HG03135 (cell line): Measurements from ENCODE around the gene HMCN2.

ENCODE experiments used
- ATAC-seq: cut with Tn5 transposase; IDR thresholded peaks from one replicate; pipeline ENCODE4 v1.9.1; 2021; ENCODE audit warnings: mild to moderate bottlenecking, moderate library complexity; ENCODE audit not compliant: unreplicated experiment

HMCN2 gene

GRCh38 chr9:130405657-130406257, 140.2 kb downstream of the HMCN2 start:
- ATAC-seq: no peak

DNA sequence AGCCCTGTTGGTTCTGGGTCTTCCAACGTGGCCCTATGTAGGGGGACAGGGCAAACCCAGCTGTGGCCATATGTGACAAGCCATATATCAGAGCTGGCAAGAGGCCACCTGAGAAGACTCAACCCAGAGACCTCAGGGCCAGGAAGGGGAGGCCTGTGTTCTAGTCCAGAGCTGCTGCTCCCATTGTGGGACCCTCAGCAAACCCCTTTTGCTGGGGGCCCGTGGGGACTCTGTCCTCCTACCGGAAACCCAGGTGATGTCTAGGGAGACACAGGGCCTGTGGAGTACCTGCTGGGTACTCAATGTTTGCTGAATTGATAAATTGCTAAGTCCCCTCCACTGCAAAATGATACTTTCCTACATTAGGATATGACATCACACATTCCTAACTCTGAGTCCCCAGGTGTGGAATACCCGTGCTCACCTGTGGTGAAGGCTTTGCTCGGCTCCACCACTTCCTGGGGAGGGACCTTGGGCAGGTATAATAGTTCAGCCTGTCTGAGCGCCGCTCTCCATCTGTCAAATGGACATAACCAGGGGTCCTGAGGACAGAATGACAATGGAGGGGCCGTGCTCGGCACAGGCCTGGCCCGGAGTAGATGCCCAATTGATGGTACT, 140.8 kb downstream of the HMCN2 start:
- ATAC-seq: no peak

DNA sequence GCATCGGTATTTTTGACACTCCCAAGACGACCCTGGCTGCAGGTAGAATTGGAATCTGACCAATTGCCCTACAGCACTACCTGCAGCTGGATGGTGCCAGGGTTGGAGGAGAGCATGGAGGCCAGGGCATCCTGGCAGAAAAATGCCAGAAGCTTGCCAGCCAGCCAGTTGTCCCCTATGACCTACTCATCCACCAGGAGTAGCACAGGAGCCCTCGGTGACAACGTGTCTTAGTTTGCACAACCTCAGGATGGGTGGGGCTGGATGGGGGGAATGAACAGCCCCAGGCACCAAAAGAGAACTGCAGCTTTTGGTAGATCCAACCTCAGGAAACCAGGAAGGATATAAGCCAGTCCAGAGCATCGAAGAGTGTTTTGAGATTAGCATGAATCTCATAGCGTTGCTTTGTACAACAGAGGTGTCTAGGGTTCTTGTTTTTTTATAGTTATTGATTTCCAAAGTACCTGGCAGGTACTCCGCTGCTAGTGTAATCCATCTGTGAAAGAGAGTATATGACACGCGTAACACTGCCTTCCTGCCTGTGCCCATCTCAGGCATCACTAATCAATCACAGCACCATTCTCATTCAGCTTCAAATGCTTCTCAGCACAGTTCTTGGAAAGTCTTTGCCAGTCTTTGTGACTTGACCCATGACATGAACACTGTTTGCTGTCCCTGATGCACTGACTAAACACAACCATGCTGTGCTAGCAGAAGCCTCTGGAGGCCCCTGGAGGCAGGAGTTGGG, 142.5 kb downstream of the HMCN2 start:
- ATAC-seq: no peak

DNA sequence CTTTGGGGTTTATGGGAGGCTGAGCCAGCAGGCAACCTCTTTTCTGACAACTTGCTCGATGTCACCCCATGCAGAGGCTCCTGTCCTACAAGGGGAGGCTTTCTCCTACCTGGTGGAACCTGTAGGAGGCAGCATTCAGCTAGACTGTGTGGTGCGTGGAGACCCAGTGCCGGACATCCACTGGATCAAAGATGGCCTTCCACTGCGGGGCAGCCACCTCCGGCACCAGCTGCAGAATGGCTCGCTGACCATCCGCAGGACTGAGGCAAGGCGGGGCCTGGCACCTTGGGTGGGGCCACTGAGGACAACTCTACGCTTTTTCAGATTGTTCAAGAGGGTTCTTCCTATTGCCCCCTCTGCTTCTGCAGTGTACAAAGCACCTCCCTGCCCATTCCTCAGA, 143.1 kb downstream of the HMCN2 start:
- no peak for ATAC-seq

- ATAC-seq: no peak
Measured at GRCh38 chr9:130409246-130409645, 143.7 kb downstream of the HMCN2 start.

DNA sequence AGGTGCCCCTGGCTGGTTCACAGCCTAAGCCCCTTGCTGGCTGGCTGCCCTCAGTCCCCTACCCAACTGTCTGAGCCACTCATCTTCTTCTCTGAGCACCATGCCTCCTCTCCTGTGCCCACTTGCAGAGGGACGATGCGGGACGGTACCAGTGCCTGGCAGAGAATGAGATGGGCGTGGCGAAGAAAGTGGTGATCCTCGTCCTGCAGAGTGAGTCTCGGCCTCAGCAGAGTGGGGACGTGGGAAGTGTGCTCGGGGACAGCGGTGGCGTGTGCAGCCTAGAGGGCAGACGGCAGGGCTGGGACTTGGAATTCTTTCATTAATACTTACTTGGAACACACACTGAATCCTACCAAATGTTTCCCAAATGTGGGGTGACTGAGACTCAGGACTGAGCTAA, 144.9 kb downstream of the HMCN2 start:
- no peak for ATAC-seq

GRCh38 chr9:130411566-130411915, 146.0 kb downstream of the HMCN2 start:
- no peak for ATAC-seq

DNA sequence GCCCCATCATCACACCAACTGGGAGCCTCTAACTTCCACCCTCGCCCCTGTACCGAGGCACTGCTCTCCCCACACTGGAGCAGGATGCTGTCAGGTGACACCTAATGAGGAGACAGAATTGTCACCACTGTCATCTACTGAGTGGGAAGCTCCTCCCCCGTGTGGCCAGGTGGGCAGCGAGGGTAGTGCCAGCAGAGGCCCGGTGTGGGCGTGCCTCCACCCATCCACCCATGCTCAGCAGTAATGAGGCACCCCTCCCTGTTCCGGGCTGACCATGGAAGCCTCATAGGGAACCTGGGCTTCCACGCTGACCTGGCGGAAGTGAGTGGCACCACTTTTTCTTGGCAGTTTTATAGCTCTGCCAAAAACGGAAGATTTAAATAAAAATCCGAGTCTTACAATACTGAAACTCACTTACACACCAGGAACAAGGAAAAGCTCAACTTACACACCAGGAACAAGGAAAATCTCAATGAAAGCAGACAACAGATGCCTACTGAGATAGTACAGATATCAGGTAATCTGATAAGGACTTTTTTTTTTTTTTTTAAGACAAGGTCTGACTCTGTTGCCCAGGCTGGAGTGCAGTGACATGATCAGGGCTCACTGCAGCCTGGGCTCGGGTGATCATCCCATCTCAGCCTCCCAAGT, 148.6 kb downstream of the HMCN2 start:
- ATAC-seq: no peak

GRCh38 chr9:130414910-130415746, 149.6 kb downstream of the HMCN2 start:
- ATAC-seq: no peak

DNA sequence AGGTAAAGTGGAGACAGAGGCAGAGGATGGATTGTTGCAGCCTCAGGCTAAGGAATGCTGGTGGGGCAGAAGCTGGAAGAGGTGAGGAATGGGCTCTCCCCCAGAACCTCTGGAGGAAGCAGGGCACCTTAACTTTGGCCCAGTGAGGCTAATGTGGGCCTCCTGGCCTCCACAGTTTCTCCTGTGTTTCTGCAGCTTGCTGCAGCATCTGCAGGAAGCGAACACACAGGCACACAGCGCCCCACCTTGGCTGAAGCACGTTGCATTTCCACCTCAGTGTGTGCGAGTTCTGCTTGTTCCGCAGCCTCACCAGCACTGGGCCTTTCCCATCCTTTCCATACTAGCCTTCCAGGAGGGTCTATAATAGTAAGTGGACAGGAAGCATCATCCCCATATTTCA, 152.0 kb downstream of the HMCN2 start:
- no peak for ATAC-seq

- ATAC-seq: no peak
Measured at GRCh38 chr9:130418776-130419175, 153.2 kb downstream of the HMCN2 start.

- no peak for ATAC-seq
Measured at GRCh38 chr9:130419521-130420035, 154.0 kb downstream of the HMCN2 start.

DNA sequence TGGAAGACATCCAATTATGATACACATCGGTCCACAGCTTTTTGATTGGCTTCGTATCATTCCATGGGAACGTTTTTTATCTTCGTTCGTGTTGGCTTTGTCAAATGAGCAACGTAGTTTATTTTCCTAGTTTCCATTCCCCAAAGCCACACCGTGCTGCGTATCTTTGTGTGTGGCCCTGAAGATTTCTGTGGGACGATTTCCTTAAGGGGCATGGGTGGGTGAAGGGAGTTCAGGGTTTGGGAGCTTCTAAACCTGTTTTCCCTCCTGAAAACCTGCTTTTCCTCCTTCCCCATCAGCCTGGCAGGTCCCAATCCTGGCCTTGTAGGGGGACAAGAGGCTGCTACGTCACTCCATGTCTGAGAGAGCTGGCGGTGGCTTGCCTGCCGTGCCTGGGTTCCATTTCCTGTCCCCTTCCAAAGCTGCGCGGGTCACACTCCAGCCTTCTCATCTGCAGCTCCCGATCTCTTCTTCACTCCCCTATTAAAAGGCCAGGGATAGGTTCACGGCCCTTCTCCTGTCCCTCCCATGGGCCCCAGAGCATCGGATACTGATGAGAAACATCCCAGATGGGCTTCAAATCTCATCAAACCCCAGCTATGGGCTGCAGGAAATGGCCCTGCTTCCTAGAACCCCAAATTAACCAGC, 155.7 kb downstream of the HMCN2 start:
- no peak for ATAC-seq

DNA sequence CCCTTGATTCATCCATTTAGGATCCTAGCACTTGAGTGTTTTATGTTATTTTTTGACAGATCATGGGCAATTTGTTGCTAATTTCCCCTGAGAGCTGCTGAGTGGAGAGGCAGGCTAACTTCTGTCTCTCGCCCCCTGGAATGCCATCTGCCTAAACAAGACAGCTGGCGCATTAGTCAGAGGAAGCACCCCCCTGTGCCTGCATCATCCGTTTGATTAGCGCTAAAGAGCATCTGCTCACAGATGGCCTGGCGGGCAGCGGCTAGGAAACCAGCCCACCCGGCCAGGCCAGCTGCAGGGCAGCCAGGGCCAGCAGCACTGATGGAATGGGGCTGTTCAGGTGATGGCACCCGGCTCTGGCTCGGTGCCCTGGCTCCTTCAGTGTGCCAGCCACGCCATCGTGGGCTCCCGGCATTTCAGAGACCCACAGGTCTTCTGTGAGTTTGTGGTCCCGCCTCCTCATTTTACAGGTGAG, 156.3 kb downstream of the HMCN2 start:
- ATAC-seq: no peak

DNA sequence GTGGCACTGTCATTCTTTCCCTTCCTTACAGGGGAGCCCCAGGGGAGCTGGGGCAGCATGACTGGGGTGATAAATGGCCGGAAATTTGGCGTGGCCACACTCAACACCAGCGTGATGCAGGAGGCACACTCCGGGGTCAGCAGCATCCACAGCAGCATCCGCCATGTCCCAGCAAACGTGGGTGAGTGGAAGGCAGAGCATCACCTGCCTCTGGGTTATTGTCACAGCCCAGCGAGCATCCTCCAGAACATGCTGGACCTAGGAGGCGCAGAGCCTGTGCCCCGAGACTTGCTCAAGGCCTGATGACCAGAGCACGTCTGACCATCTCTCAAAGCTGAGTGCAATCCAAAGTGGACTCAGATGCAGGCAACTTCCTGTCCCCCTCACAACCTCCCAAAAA, 157.0 kb downstream of the HMCN2 start:
- ATAC-seq: no peak

DNA sequence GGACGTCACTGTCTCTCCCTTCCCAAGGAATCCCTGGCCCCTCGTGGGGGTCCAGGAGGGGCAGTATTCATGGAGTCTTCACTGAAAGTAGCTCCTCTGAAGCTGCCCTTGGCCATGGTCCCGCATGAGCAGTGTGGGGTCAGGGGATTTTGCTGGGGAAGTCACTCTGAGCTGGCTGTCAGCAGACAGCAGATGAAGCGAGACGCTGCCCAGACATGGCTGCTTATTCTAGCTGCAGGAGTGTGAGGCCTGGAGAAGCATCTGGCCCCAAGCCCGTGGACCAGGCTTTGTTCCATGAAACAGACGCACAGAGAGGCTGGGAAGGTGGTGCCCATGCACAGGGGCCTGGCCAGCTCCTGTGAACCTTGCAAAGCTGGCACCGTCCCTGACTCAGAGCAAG, 157.7 kb downstream of the HMCN2 start:
- ATAC-seq: no peak

DNA sequence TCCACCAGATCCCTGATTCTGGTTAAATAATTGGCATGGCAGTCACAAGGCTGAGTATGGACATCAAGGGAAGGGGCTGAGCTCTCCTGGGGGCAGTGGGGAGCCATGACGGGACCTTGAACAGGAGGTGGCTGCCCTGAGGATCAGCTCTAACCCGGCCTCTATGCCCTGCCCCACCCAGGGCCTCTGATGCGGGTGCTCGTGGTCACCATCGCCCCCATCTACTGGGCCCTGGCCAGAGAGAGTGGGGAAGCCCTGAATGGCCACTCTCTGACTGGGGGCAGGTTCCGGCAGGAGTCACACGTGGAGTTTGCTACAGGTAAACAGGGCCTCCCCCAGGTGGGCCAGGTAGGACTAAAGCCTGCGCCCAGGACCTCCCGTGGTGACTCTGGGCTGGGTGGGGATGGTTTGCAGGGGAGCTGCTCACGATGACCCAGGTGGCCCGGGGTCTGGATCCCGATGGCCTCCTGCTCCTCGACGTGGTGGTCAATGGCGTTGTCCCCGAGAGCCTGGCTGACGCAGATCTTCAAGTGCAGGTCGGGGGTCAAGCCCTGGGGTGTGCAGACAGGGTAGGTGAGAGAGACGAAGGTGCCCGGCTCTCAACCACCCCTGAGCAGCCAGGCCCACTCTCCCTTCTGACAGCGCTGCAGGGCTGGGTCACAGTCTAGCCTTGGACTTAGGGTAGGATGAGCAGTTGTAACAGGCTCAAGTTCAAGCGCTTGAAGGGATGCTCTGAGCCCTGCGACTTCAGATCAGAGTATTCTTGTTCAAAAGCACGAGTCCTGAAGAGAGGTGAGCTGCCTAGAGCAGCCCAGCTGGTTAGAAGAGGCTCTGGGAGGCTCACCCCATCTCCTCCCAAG, 159.3 kb downstream of the HMCN2 start:
- no peak for ATAC-seq

GRCh38 chr9:130425741-130426466, 160.3 kb downstream of the HMCN2 start:
- no peak for ATAC-seq

- ATAC-seq: no peak
Measured at GRCh38 chr9:130426467-130426773, 160.9 kb downstream of the HMCN2 start.
